Measurements from ENCODE around the gene ENO2.

Gene ENO2

DNA sequence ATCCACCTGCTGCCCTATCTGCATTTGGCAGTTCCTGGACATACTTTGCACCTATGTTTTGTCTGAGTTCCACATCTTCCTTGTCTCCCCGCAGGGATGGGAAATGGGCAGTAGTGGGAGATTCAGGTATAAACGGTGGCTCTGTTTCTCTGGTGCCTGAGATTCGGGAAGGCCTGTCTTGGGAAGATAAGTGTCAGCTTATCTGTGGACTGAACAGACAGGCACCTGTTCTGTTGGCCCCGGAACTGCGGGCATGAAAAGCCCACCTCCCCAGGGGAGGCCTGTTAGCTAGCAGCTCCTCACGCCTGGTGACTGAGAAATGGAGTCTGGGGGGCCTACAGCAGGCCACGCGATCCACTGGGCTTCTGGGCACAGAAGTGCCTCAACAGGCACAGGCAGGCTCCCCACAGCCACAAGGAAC is 50.2 kb downstream of the ENO2 start:
- Histone ChIP-seq H2AFZ (ENCODE audit: low read length) (no peak overlapping the region), H3F3A (ENCODE audit: low read depth) (peaks cover 13% of the 10 kb centered on the region), H3K9ac (ENCODE audit: low read depth, low read length, poor library complexity, severe bottlenecking) (peak overlapping the region; percentile 36), H4K20me1 (ENCODE audit: insufficient read depth, low read length, poor library complexity, severe bottlenecking) (peaks cover 17% of the 10 kb centered on the region), H3K79me2 (ENCODE audit: insufficient read depth, low read length) (peaks cover 38% of the 10 kb centered on the region), H3K4me3 (ENCODE audit: low read length, poor library complexity, severe bottlenecking) (no peak overlapping the region), H3K27me3 (ENCODE audit: insufficient read depth, low read length, poor library complexity, severe bottlenecking) (no peaks in the 10 kb centered on the region), H3K36me3 (ENCODE audit: insufficient read depth, low read length) (peaks cover 30% of the 10 kb centered on the region; the same call in 1 of the 2 replicates), H3K9me2 (replicated peaks; ENCODE audit: low read depth, low read length) (no peaks in the 10 kb centered on the region), H3K4me1 (ENCODE audit: insufficient read depth, low read length, poor library complexity, severe bottlenecking) (peaks cover 50% of the 10 kb centered on the region), H3K4me2 (ENCODE audit: low read depth, low read length, poor library complexity, severe bottlenecking) (no peak overlapping the region), H3K9me3 (ENCODE audit: insufficient read depth, low read depth, low read length) (no peaks in the 10 kb centered on the region)
- TF ChIP-seq, protein P1, sequence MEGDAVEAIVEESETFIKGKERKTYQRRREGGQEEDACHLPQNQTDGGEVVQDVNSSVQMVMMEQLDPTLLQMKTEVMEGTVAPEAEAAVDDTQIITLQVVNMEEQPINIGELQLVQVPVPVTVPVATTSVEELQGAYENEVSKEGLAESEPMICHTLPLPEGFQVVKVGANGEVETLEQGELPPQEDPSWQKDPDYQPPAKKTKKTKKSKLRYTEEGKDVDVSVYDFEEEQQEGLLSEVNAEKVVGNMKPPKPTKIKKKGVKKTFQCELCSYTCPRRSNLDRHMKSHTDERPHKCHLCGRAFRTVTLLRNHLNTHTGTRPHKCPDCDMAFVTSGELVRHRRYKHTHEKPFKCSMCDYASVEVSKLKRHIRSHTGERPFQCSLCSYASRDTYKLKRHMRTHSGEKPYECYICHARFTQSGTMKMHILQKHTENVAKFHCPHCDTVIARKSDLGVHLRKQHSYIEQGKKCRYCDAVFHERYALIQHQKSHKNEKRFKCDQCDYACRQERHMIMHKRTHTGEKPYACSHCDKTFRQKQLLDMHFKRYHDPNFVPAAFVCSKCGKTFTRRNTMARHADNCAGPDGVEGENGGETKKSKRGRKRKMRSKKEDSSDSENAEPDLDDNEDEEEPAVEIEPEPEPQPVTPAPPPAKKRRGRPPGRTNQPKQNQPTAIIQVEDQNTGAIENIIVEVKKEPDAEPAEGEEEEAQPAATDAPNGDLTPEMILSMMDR (conservative IDR thresholded peaks at IDR 0.05; ENCODE audit: low read length), result no peak
- no peak for TF ChIP-seq EZH2phosphoT487 (IDR thresholded peaks at IDR 0.05; ENCODE audit: borderline replicate concordance)

DNA sequence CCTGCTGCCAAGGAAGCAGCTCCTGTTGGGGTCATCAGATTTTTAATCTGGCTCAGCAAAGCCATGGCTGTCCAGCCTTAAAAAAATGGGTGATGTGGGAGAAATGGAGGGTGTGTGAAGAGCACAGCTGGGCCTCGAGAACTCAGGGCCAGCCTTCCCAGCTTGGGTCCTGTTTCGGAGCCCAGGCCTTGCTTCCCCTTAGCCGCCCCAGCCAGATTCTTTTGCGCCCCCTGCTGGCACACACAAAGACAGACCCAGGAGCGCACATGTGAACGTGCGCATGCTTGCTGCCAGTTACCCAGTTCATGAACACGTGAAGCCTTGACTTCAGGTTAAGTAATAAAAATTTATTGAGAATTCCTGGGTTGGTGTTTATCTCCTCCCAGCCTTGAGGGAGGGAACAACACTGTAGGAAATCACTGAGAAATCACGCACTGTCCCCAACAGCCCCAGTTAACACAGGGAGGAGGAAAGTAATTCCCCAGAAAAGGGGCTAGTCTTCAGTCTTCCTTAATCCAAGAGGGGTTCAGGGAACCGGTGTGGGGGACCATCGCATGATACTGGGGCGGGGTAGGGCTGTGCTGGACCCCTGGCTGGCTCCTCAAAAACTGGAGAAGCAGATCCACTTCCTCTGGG is 50.8 kb downstream of the ENO2 start:
- peak overlapping the region; percentile 36 for H3K9ac ChIP-seq (ENCODE audit: low read depth, low read length, poor library complexity, severe bottlenecking)
- H3F3A ChIP-seq (ENCODE audit: low read depth), result peaks cover 13% of the 10 kb centered on the region
- no peak overlapping the region for H3K4me3 ChIP-seq (ENCODE audit: low read length, poor library complexity, severe bottlenecking)
- peaks cover 38% of the 10 kb centered on the region for H3K79me2 ChIP-seq (ENCODE audit: insufficient read depth, low read length)
- peaks cover 44% of the 10 kb centered on the region for H3K4me1 ChIP-seq (ENCODE audit: insufficient read depth, low read length, poor library complexity, severe bottlenecking)
- no peak overlapping the region for H3K4me2 ChIP-seq (ENCODE audit: low read depth, low read length, poor library complexity, severe bottlenecking)
- peaks cover 17% of the 10 kb centered on the region for H4K20me1 ChIP-seq (ENCODE audit: insufficient read depth, low read length, poor library complexity, severe bottlenecking)
- no peaks in the 10 kb centered on the region for H3K9me2 ChIP-seq (replicated peaks; ENCODE audit: low read depth, low read length)
- no peak for TF ChIP-seq EZH2phosphoT487 (IDR thresholded peaks at IDR 0.05; ENCODE audit: borderline replicate concordance)
- TF ChIP-seq, protein P1 (conservative IDR thresholded peaks at IDR 0.05; ENCODE audit: low read length), result peak; percentile 95
- no peak overlapping the region for H2AFZ ChIP-seq (ENCODE audit: low read length)
- no peaks in the 10 kb centered on the region for H3K9me3 ChIP-seq (ENCODE audit: insufficient read depth, low read depth, low read length)
- peaks cover 30% of the 10 kb centered on the region; the same call in 1 of the 2 replicates for H3K36me3 ChIP-seq (ENCODE audit: insufficient read depth, low read length)
- no peaks in the 10 kb centered on the region for H3K27me3 ChIP-seq (ENCODE audit: insufficient read depth, low read length, poor library complexity, severe bottlenecking)

DNA sequence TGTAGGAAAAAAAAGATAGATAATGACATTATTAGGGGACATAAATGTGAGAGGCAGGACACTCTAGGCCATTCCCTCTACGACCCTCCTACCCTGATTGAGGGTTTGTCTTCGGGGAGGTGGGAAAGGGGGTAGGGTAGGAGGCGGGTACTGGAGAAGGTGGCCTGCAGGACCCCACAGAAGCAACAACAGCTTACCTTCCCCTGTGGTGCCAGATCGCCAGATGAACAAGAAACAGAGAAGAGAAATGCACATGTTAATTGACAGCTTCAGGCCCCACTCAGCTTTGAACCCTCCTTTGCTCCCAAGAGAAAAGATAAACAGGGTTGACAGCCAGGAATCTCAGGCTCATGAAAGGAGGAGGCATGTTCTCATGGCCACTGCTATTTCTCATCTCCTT is 51.3 kb downstream of the ENO2 start:
- H3K4me3 ChIP-seq (ENCODE audit: low read length, poor library complexity, severe bottlenecking), result no peak overlapping the region
- H3K4me1 ChIP-seq (ENCODE audit: insufficient read depth, low read length, poor library complexity, severe bottlenecking), result peaks cover 39% of the 10 kb centered on the region
- peaks cover 30% of the 10 kb centered on the region; the same call in 1 of the 2 replicates for H3K36me3 ChIP-seq (ENCODE audit: insufficient read depth, low read length)
- peaks cover 17% of the 10 kb centered on the region for H4K20me1 ChIP-seq (ENCODE audit: insufficient read depth, low read length, poor library complexity, severe bottlenecking)
- TF ChIP-seq, protein P1 (conservative IDR thresholded peaks at IDR 0.05; ENCODE audit: low read length), result no peak
- no peak for TF ChIP-seq EZH2phosphoT487 (IDR thresholded peaks at IDR 0.05; ENCODE audit: borderline replicate concordance)
- H3K4me2 ChIP-seq (ENCODE audit: low read depth, low read length, poor library complexity, severe bottlenecking), result no peak overlapping the region
- H3F3A ChIP-seq (ENCODE audit: low read depth), result peaks cover 13% of the 10 kb centered on the region
- H3K9me3 ChIP-seq (ENCODE audit: insufficient read depth, low read depth, low read length), result no peaks in the 10 kb centered on the region
- no peak overlapping the region for H2AFZ ChIP-seq (ENCODE audit: low read length)
- no peak overlapping the region for H3K9ac ChIP-seq (ENCODE audit: low read depth, low read length, poor library complexity, severe bottlenecking)
- H3K79me2 ChIP-seq (ENCODE audit: insufficient read depth, low read length), result peaks cover 36% of the 10 kb centered on the region
- no peaks in the 10 kb centered on the region for H3K27me3 ChIP-seq (ENCODE audit: insufficient read depth, low read length, poor library complexity, severe bottlenecking)
- no peaks in the 10 kb centered on the region for H3K9me2 ChIP-seq (replicated peaks; ENCODE audit: low read depth, low read length)
